ENCODE measurements around the gene ZNF574.

DNA sequence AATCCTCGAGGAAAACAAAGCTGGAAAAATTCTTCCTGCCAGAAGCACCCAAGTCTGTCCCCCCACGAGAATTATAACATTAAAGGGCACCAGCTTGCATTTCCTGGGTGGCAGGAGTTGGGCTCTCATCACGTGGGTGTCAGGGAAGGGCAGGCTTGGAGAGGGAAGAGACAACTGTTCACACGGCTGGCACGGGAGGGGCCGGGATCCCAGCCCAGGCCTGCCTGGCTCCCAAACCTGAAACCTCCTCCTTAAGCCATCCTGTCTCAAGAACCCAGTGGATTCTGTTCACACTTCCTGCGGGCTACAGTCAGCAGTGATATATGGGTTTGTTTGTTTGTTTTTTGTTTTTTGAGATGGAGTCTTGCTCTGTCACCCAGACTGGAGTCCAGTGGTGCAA is 18.1 kb upstream of the ZNF574 start:
- TF ChIP-seq, protein P1, sequence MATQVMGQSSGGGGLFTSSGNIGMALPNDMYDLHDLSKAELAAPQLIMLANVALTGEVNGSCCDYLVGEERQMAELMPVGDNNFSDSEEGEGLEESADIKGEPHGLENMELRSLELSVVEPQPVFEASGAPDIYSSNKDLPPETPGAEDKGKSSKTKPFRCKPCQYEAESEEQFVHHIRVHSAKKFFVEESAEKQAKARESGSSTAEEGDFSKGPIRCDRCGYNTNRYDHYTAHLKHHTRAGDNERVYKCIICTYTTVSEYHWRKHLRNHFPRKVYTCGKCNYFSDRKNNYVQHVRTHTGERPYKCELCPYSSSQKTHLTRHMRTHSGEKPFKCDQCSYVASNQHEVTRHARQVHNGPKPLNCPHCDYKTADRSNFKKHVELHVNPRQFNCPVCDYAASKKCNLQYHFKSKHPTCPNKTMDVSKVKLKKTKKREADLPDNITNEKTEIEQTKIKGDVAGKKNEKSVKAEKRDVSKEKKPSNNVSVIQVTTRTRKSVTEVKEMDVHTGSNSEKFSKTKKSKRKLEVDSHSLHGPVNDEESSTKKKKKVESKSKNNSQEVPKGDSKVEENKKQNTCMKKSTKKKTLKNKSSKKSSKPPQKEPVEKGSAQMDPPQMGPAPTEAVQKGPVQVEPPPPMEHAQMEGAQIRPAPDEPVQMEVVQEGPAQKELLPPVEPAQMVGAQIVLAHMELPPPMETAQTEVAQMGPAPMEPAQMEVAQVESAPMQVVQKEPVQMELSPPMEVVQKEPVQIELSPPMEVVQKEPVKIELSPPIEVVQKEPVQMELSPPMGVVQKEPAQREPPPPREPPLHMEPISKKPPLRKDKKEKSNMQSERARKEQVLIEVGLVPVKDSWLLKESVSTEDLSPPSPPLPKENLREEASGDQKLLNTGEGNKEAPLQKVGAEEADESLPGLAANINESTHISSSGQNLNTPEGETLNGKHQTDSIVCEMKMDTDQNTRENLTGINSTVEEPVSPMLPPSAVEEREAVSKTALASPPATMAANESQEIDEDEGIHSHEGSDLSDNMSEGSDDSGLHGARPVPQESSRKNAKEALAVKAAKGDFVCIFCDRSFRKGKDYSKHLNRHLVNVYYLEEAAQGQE (IDR thresholded peaks at IDR 0.05; ENCODE audit: insufficient read depth in 1 of 2, low read depth in 2 of 2, low read length in 2 of 2), result no peak
- TF ChIP-seq TAF1 (IDR thresholded peaks at IDR 0.05; ENCODE audit: borderline replicate concordance, insufficient read depth, low read length) (no peak), SIN3A (IDR thresholded peaks at IDR 0.05; ENCODE audit: borderline replicate concordance, insufficient read depth, low read length) (no peak), POLR2AphosphoS5 (IDR thresholded peaks at IDR 0.05; ENCODE audit: low read depth, low read length) (no peak), FOXP2 (optimal IDR thresholded peaks at IDR 0.05; ENCODE audit: borderline replicate concordance, extremely low read depth, extremely low read length, insufficient read depth) (no peak)
